Hepatocyte (in vitro differentiated cells): ENCODE results near the gene SPATA12.

Experiments
- EZH2 ChIP-seq: fragments of 200-600 bp; sonication (generic); IDR thresholded peaks from 2 replicates; pipeline ENCODE4 v1.6.1; 2016; ENCODE audit warnings: antibody characterized with exemption, mild to moderate bottlenecking, borderline replicate concordance
- EZH2phosphoT487 ChIP-seq: fragments of 200-600 bp; sonication (generic); IDR thresholded peaks from one replicate; pipeline ENCODE4 v1.6.1; 2018; ENCODE audit warnings: antibody characterized with exemption, mild to moderate bottlenecking, low read depth, moderate library complexity; ENCODE audit not compliant: unreplicated experiment, severe bottlenecking
- TF ChIP-seq, protein P1 (sequence below): fragments of 200-600 bp; sonication (generic); IDR thresholded peaks from 2 replicates; pipeline ENCODE4 v1.5.1; 2016; ENCODE audit warnings: antibody characterized with exemption, mild to moderate bottlenecking; ENCODE audit not compliant: poor library complexity

- TF ChIP-seq, protein P1, sequence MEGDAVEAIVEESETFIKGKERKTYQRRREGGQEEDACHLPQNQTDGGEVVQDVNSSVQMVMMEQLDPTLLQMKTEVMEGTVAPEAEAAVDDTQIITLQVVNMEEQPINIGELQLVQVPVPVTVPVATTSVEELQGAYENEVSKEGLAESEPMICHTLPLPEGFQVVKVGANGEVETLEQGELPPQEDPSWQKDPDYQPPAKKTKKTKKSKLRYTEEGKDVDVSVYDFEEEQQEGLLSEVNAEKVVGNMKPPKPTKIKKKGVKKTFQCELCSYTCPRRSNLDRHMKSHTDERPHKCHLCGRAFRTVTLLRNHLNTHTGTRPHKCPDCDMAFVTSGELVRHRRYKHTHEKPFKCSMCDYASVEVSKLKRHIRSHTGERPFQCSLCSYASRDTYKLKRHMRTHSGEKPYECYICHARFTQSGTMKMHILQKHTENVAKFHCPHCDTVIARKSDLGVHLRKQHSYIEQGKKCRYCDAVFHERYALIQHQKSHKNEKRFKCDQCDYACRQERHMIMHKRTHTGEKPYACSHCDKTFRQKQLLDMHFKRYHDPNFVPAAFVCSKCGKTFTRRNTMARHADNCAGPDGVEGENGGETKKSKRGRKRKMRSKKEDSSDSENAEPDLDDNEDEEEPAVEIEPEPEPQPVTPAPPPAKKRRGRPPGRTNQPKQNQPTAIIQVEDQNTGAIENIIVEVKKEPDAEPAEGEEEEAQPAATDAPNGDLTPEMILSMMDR = no peak
- TF ChIP-seq EZH2 (no peak), EZH2phosphoT487 (no peak)
These were observed 35.2 kb upstream of the SPATA12 start for GRCh38 chr3:57025237-57025636.
